ENCODE measurements around the gene CRTC1.
A peak's percentile ranks its signal among the peaks of the same experiment; 100 is the strongest.

CRTC1 gene

DNA sequence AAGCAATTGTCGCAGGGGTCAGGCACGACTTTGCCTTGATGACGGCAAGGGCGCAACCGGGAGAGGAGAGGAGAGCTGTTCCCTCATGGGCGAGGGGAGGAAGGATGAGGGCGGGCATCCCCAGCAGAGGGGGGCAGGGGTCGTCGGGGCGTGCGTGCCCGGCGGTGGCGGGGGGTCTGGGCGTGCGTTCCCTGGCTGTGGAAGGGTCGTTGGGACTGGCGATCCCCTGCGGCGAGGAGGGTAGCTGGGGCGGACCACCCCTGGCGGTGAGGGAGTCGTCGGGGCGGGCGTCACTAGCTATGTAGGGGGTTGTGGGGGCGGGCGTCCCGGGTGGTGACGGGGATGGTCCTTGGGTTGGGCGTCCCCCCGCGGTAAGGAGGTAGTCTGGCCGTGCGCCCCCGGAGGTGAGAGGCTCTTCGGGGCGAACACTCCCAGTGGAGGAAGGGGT is 106.0 kb downstream of the CRTC1 start:
- H3K4me2 ChIP-seq (ENCODE audit: low read length), result no peak overlapping the region
- TF ChIP-seq, protein P1, sequence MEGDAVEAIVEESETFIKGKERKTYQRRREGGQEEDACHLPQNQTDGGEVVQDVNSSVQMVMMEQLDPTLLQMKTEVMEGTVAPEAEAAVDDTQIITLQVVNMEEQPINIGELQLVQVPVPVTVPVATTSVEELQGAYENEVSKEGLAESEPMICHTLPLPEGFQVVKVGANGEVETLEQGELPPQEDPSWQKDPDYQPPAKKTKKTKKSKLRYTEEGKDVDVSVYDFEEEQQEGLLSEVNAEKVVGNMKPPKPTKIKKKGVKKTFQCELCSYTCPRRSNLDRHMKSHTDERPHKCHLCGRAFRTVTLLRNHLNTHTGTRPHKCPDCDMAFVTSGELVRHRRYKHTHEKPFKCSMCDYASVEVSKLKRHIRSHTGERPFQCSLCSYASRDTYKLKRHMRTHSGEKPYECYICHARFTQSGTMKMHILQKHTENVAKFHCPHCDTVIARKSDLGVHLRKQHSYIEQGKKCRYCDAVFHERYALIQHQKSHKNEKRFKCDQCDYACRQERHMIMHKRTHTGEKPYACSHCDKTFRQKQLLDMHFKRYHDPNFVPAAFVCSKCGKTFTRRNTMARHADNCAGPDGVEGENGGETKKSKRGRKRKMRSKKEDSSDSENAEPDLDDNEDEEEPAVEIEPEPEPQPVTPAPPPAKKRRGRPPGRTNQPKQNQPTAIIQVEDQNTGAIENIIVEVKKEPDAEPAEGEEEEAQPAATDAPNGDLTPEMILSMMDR (IDR thresholded peaks at IDR 0.05), result no peak
- H3K9me3 ChIP-seq (ENCODE audit: control insufficient read depth, low read length), result no peaks in the 10 kb centered on the region
- no peak overlapping the region for H3K9ac ChIP-seq
- H3K4me1 ChIP-seq, result peaks cover 4% of the 10 kb centered on the region
- no peaks in the 10 kb centered on the region for H3K36me3 ChIP-seq (ENCODE audit: control insufficient read depth, insufficient read depth, low read length)
- no peak overlapping the region for H2AFZ ChIP-seq
- H3K4me3 ChIP-seq (ENCODE audit: low read depth, low read length), result no peak overlapping the region
- no peaks in the 10 kb centered on the region for H3K79me2 ChIP-seq
- H3K27me3 ChIP-seq (ENCODE audit: control insufficient read depth, insufficient read depth, low read length), result peaks cover 12% of the 10 kb centered on the region
- H3K27ac ChIP-seq, result no peak overlapping the region

DNA sequence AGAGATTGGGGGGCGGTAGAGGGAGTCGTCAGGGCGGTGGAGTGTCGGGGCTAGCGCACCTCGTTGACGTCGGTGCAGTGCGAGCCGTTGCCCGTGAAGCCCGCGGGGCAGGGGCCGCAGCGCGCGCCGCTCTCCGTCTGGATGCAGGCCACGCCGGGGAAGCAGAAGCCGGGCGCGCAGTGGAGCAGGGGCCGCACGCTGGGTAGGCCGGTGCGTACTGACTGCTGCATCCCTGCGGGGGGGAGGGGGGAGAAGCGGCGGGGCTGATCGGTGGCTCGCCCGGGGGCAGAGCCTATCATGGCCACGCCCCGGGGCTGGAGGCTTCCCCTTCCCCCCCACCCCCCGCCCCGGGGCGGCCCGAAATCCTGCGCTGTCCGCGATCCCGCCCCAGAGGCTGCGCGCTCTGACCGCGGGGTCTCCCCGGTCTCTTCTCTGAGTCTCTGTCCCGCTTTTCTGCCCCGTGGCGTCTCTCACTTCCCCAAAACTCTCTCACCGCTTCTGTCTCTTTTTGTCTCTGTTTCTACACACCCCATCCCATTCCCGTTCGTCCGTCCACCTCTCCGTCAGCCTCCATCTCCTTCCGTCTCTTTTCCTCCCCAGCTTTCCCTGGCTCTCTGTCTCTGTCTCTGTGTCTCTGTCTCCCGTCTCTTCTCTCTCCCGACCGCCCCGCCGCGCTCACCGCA is 106.5 kb downstream of the CRTC1 start:
- Histone ChIP-seq H3K27ac (no peak overlapping the region), H3K79me2 (no peaks in the 10 kb centered on the region), H3K4me3 (ENCODE audit: low read depth, low read length) (peak overlapping the region; percentile 14), H3K9me3 (ENCODE audit: control insufficient read depth, low read length) (no peaks in the 10 kb centered on the region), H3K27me3 (ENCODE audit: control insufficient read depth, insufficient read depth, low read length) (peaks cover 12% of the 10 kb centered on the region), H3K4me2 (ENCODE audit: low read length) (peak overlapping the region; percentile 30), H3K4me1 (peaks cover 4% of the 10 kb centered on the region), H3K36me3 (ENCODE audit: control insufficient read depth, insufficient read depth, low read length) (no peaks in the 10 kb centered on the region), H3K9ac (no peak overlapping the region), H2AFZ (peak overlapping the region; percentile 46)
- TF ChIP-seq, protein P1 (IDR thresholded peaks at IDR 0.05), result no peak

DNA sequence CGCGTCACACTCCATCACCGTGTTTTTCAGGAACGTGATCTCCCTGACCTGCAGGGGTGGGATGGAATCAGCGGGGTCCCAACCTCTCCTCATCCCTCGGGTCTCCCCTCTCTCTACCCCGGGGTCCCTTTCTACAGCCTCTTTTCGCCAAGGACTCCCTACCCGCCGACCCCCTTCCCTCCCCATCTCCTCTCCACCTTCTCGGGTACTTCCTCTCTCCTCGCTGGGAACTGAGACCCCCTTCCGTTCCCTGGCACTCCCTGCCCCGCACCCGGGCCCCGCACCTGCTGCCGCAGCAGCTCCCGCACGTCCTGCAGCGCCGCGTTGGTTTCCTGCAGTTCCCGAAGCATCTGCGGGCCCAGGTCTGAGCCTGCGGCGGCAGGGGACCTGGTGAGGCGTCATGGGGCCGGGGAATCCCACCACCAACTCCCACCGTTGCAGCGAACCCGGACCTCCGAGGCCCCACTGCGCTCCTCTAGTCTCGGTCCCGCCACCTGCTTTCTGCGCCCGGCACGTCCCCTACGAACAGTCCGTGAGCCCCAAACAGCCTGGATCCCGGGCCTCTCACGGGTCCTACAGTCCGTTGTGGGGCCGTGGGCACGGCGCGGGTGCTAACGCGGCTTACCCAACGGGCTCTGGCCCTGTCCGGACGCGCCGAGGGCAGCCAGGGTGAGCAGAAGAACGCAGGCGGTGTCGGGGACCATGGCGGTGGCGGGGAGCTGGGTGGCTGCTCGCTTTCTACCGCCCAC is 107.3 kb downstream of the CRTC1 start, which contains the start of gene COMP:
TSS of gene COMP (minus strand) at position 740 of the 749 bp plus-strand sequence. CDS start at position 704, 36 bp downstream.
- TF ChIP-seq, protein P1 (IDR thresholded peaks at IDR 0.05), result no peak

DNA sequence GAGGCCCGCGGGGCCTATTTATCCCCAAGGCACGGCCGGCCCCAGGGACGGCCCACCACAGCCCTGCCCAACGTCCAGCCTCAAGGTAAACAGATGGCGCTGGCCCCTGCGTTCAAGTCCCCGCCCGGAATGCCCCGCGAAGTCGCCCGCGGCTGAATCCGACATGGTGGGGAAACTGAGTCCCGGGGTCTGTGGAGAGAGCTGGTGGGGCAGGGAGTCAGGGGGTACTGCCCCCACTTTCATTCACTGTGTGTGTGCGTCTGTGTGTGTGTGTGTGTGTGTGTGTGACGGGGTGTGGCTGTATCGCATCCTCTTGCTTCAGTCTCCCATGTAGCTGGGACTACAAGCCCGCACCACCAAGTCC is 107.8 kb downstream of the CRTC1 start:
- Histone ChIP-seq H3K4me3 (ENCODE audit: low read depth, low read length) (no peak overlapping the region), H3K79me2 (no peaks in the 10 kb centered on the region), H3K27ac (no peak overlapping the region), H3K4me1 (peaks cover 4% of the 10 kb centered on the region), H3K9me3 (ENCODE audit: control insufficient read depth, low read length) (no peaks in the 10 kb centered on the region), H3K27me3 (ENCODE audit: control insufficient read depth, insufficient read depth, low read length) (peaks cover 12% of the 10 kb centered on the region), H2AFZ (peak overlapping the region; percentile 64), H3K36me3 (ENCODE audit: control insufficient read depth, insufficient read depth, low read length) (no peaks in the 10 kb centered on the region), H3K4me2 (ENCODE audit: low read length) (no peak overlapping the region), H3K9ac (no peak overlapping the region)
- TF ChIP-seq, protein P1 (IDR thresholded peaks at IDR 0.05), result no peak

More for the DNA sequence above, 107.3 kb downstream of the CRTC1 start, which contains the start of gene COMP:
- H3K9ac ChIP-seq, result no peak within 1 kb of the TSS
- peaks cover 4% of the 10 kb centered on the region for H3K4me1 ChIP-seq
- no peaks in the 10 kb centered on the region for H3K36me3 ChIP-seq (ENCODE audit: control insufficient read depth, insufficient read depth, low read length)
- H2AFZ ChIP-seq, result peak within 1 kb of the TSS; percentile 64
- no peaks in the 10 kb centered on the region for H3K9me3 ChIP-seq (ENCODE audit: control insufficient read depth, low read length)
- peak within 1 kb of the TSS; percentile 14 for H3K4me3 ChIP-seq (ENCODE audit: low read depth, low read length)
- no peaks in the 10 kb centered on the region for H3K79me2 ChIP-seq
- H3K27ac ChIP-seq, result no peak within 1 kb of the TSS
- H3K27me3 ChIP-seq (ENCODE audit: control insufficient read depth, insufficient read depth, low read length), result peaks cover 12% of the 10 kb centered on the region
- H3K4me2 ChIP-seq (ENCODE audit: low read length), result peak within 1 kb of the TSS; percentile 30
